ENCODE data around the gene KRTAP5-4.

KRTAP5-4 gene

GRCh38 chr11:1574238-1574932 is 47.6 kb downstream of the KRTAP5-4 start:
- Histone ChIP-seq H3K9me2 (replicated peaks; ENCODE audit: control insufficient read depth, low read length) (no peaks in the 10 kb centered on the region), H3K4me1 (ENCODE audit: control insufficient read depth, low read length) (peaks cover 28% of the 10 kb centered on the region), H3K27me3 (ENCODE audit: control insufficient read depth, low read length) (peaks cover 49% of the 10 kb centered on the region), H3K36me3 (ENCODE audit: control insufficient read depth, low read length) (no peaks in the 10 kb centered on the region), H4K20me1 (ENCODE audit: control insufficient read depth, insufficient read depth, low read depth, low read length) (no peaks in the 10 kb centered on the region), H3F3A (ENCODE audit: control insufficient read depth, insufficient read depth) (no peaks in the 10 kb centered on the region), H3K4me2 (ENCODE audit: low read length) (peak overlapping the region; percentile 79), H3K27ac (ENCODE audit: low read depth, low read length) (no peak overlapping the region), H3K4me3 (ENCODE audit: low read length) (peak overlapping the region; percentile 61), H3K9me3 (ENCODE audit: control insufficient read depth, insufficient read depth, low read length) (no peaks in the 10 kb centered on the region), H3K79me2 (ENCODE audit: control insufficient read depth, low read length) (no peaks in the 10 kb centered on the region)
- TF ChIP-seq EZH2phosphoT487 (IDR thresholded peaks at IDR 0.05; ENCODE audit: borderline replicate concordance, low read length) (no peak), CTCF (IDR thresholded peaks at IDR 0.05; ENCODE audit: low read depth, low read length, poor library complexity, severe bottlenecking) (peak; percentile 71)

- Histone ChIP-seq H3K27me3 (ENCODE audit: control insufficient read depth, low read length) (peaks cover 49% of the 10 kb centered on the region), H3F3A (ENCODE audit: control insufficient read depth, insufficient read depth) (no peaks in the 10 kb centered on the region), H3K4me3 (ENCODE audit: low read length) (peak overlapping the region; percentile 61), H3K4me1 (ENCODE audit: control insufficient read depth, low read length) (peaks cover 28% of the 10 kb centered on the region), H3K36me3 (ENCODE audit: control insufficient read depth, low read length) (no peaks in the 10 kb centered on the region), H3K9me2 (replicated peaks; ENCODE audit: control insufficient read depth, low read length) (no peaks in the 10 kb centered on the region), H3K27ac (ENCODE audit: low read depth, low read length) (no peak overlapping the region), H4K20me1 (ENCODE audit: control insufficient read depth, insufficient read depth, low read depth, low read length) (no peaks in the 10 kb centered on the region), H3K9me3 (ENCODE audit: control insufficient read depth, insufficient read depth, low read length) (no peaks in the 10 kb centered on the region), H3K79me2 (ENCODE audit: control insufficient read depth, low read length) (no peaks in the 10 kb centered on the region), H3K4me2 (ENCODE audit: low read length) (peak overlapping the region; percentile 79)
- no peak for TF ChIP-seq CTCF (IDR thresholded peaks at IDR 0.05; ENCODE audit: low read depth, low read length, poor library complexity, severe bottlenecking)
- TF ChIP-seq EZH2phosphoT487 (IDR thresholded peaks at IDR 0.05; ENCODE audit: borderline replicate concordance, low read length), result no peak
Measured at GRCh38 chr11:1573903-1574237, 48.1 kb downstream of the KRTAP5-4 start.

GRCh38 chr11:1573077-1573902 is 48.6 kb downstream of the KRTAP5-4 start:
- Histone ChIP-seq H3K9me3 (ENCODE audit: control insufficient read depth, insufficient read depth, low read length) (no peaks in the 10 kb centered on the region), H3K27me3 (ENCODE audit: control insufficient read depth, low read length) (peaks cover 47% of the 10 kb centered on the region), H3K27ac (ENCODE audit: low read depth, low read length) (no peak overlapping the region), H3K36me3 (ENCODE audit: control insufficient read depth, low read length) (no peaks in the 10 kb centered on the region), H3K4me3 (ENCODE audit: low read length) (peak overlapping the region; percentile 61), H3K4me1 (ENCODE audit: control insufficient read depth, low read length) (peaks cover 28% of the 10 kb centered on the region), H4K20me1 (ENCODE audit: control insufficient read depth, insufficient read depth, low read depth, low read length) (no peaks in the 10 kb centered on the region), H3K9me2 (replicated peaks; ENCODE audit: control insufficient read depth, low read length) (no peaks in the 10 kb centered on the region), H3F3A (ENCODE audit: control insufficient read depth, insufficient read depth) (no peaks in the 10 kb centered on the region), H3K79me2 (ENCODE audit: control insufficient read depth, low read length) (no peaks in the 10 kb centered on the region), H3K4me2 (ENCODE audit: low read length) (peak overlapping the region; percentile 79)
- TF ChIP-seq CTCF (IDR thresholded peaks at IDR 0.05; ENCODE audit: low read depth, low read length, poor library complexity, severe bottlenecking) (no peak), EZH2phosphoT487 (IDR thresholded peaks at IDR 0.05; ENCODE audit: borderline replicate concordance, low read length) (no peak)

Measured in DOHH2 (cell line).